ENCODE measurements around the gene FCF1.

The FCF1 gene

DNA sequence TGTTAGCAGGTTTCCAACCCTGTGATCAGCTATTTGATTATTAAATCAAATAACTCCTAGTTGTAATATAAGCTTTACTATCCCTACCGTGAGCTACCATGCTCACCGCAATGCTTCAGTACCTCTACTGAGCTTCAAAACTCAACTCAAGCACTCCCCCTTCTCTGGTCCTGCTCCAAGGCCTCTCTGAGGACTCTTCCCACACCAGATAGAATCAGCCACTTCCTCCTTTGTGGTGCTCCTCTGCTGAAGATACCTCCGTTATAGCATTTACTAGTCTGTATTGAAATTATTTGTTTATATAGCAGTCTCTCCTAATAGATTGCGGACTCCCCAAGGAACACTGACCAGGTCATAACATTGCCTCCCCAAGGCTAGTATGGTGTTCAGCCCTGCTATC is 17.5 kb upstream of the FCF1 start:
- no peak for DNase-seq (ENCODE audit: extremely low spot score)
- POLR2A ChIA-PET, result interaction anchor here (0.6 kb wide), 1 partner anchor 253 kb away, joined by 3 read pairs; no protein-coding TSS in a partner anchor
- TF ChIP-seq ZNF384 (IDR thresholded peaks at IDR 0.05), result no peak
- TF ChIP-seq LEF1 (IDR thresholded peaks at IDR 0.05; ENCODE audit: borderline replicate concordance), result no peak
- TF ChIP-seq, protein P1, sequence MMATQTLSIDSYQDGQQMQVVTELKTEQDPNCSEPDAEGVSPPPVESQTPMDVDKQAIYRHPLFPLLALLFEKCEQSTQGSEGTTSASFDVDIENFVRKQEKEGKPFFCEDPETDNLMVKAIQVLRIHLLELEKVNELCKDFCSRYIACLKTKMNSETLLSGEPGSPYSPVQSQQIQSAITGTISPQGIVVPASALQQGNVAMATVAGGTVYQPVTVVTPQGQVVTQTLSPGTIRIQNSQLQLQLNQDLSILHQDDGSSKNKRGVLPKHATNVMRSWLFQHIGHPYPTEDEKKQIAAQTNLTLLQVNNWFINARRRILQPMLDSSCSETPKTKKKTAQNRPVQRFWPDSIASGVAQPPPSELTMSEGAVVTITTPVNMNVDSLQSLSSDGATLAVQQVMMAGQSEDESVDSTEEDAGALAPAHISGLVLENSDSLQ (IDR thresholded peaks at IDR 0.05), result no peak
- no peak for TF ChIP-seq ELF4 (IDR thresholded peaks at IDR 0.05)
- no peak for TF ChIP-seq FOXA1 (IDR thresholded peaks at IDR 0.05)
- TF ChIP-seq HDGF (IDR thresholded peaks at IDR 0.05; ENCODE audit: borderline replicate concordance), result no peak
- TF ChIP-seq FOXK2 (IDR thresholded peaks at IDR 0.05), result no peak
- no peak for TF ChIP-seq NFRKB (IDR thresholded peaks at IDR 0.05)
- no peak for TF ChIP-seq BHLHE40 (IDR thresholded peaks at IDR 0.05; ENCODE audit: borderline replicate concordance)
- TF ChIP-seq SP1 (IDR thresholded peaks at IDR 0.05), result no peak
- no peak for TF ChIP-seq L3MBTL2 (conservative IDR thresholded peaks at IDR 0.05)
- no peak for TF ChIP-seq SUZ12 (IDR thresholded peaks at IDR 0.05)
- no peak for TF ChIP-seq CTBP1 (IDR thresholded peaks at IDR 0.05; ENCODE audit: borderline replicate concordance)
- no peak for TF ChIP-seq FOXM1 (IDR thresholded peaks at IDR 0.05; ENCODE audit: borderline replicate concordance)
- no peak for TF ChIP-seq ARNT (IDR thresholded peaks at IDR 0.05)
- TF ChIP-seq TARDBP (IDR thresholded peaks at IDR 0.05), result no peak
- CTCF ChIA-PET, result no interaction called here

DNA sequence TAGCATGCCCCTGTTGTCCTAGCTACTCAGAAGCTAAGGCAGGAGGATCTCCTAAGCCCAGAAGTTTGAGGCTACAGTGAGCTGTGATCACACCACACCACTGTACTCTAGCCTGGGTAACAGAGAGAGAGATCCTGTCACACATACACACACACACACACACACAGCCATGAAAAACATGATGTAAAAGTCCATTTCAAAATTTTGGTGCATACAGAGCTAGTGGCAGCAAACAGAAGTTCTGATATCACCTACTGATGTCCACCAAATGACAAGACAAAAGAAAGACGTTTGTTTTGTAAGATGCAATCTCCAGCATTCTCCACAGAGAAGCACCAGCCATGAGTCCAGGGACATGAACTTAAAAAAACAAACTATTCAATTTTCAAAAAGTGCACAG is 15.9 kb upstream of the FCF1 start:
- TF ChIP-seq ZNF384 (IDR thresholded peaks at IDR 0.05) (no peak), NFRKB (IDR thresholded peaks at IDR 0.05) (no peak), LEF1 (IDR thresholded peaks at IDR 0.05; ENCODE audit: borderline replicate concordance) (no peak), BHLHE40 (IDR thresholded peaks at IDR 0.05; ENCODE audit: borderline replicate concordance) (no peak), HDGF (IDR thresholded peaks at IDR 0.05; ENCODE audit: borderline replicate concordance) (no peak), L3MBTL2 (conservative IDR thresholded peaks at IDR 0.05) (no peak), FOXA1 (IDR thresholded peaks at IDR 0.05) (no peak), SUZ12 (IDR thresholded peaks at IDR 0.05) (no peak), SP1 (IDR thresholded peaks at IDR 0.05) (no peak)
- TF ChIP-seq, protein P1 (IDR thresholded peaks at IDR 0.05), result no peak
- DNase-seq (ENCODE audit: extremely low spot score), result no peak
- ChIA-PET CTCF (no interaction called here), POLR2A (interaction anchor here (0.6 kb wide), 1 partner anchor 98 kb away, joined by 3 read pairs; no protein-coding TSS in a partner anchor)

DNA sequence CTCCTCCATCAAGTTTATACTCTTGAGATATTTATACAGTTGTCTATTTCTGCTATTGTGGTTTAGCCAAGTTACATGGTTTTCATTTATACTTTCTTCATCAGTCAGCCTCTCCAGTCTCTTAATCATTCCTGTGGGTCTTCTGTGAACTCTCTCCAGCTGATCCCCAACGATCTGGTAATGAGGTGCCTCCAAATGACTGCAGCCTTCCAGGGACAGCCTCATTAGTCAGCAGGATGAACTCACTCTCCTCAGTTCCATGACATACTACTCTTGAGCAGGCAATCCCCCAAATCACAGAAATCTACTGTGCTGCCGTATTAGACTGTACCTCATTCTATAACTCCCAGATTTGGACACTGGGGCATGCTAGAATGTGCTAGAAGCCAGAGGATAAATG is 15.4 kb upstream of the FCF1 start:
- ChIA-PET POLR2A (interaction anchor here (0.6 kb wide), 1 partner anchor 99 kb away, joined by 3 read pairs; no protein-coding TSS in a partner anchor), CTCF (no interaction called here)
- no peak for DNase-seq (ENCODE audit: extremely low spot score)
- TF ChIP-seq TARDBP (IDR thresholded peaks at IDR 0.05) (no peak), SP1 (IDR thresholded peaks at IDR 0.05) (no peak), FOXA1 (IDR thresholded peaks at IDR 0.05) (no peak), ELF4 (IDR thresholded peaks at IDR 0.05) (no peak), L3MBTL2 (conservative IDR thresholded peaks at IDR 0.05) (no peak), ZNF384 (IDR thresholded peaks at IDR 0.05) (no peak), FOXM1 (IDR thresholded peaks at IDR 0.05; ENCODE audit: borderline replicate concordance) (no peak), FOXK2 (IDR thresholded peaks at IDR 0.05) (no peak), NFRKB (IDR thresholded peaks at IDR 0.05) (no peak), LEF1 (IDR thresholded peaks at IDR 0.05; ENCODE audit: borderline replicate concordance) (no peak)
- TF ChIP-seq, protein P1 (IDR thresholded peaks at IDR 0.05), result no peak

DNA sequence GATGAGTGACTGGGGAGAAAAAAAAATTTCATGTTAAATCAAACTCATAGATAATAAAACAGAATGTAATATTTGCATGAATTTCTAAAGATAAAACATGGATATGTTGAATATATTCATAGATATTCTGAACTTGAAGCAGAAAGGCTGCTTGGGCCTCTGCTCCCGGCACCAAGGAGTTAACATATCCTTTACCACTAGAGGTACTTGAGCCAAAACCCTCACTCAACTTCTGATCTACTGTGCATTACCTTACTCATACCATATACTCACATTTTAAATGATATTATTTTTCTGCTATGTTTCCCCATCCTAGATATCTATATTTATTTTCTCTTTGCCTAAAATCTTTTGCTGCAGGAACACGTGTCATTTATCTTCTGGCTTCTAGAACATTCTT is 15.0 kb upstream of the FCF1 start:
- TF ChIP-seq LEF1 (IDR thresholded peaks at IDR 0.05; ENCODE audit: borderline replicate concordance) (no peak), ZNF384 (IDR thresholded peaks at IDR 0.05) (no peak), FOXK2 (IDR thresholded peaks at IDR 0.05) (no peak), SP1 (IDR thresholded peaks at IDR 0.05) (no peak), SUZ12 (IDR thresholded peaks at IDR 0.05) (no peak), HDGF (IDR thresholded peaks at IDR 0.05; ENCODE audit: borderline replicate concordance) (no peak), FOXM1 (IDR thresholded peaks at IDR 0.05; ENCODE audit: borderline replicate concordance) (no peak), BHLHE40 (IDR thresholded peaks at IDR 0.05; ENCODE audit: borderline replicate concordance) (no peak), ELF4 (IDR thresholded peaks at IDR 0.05) (no peak), ARNT (IDR thresholded peaks at IDR 0.05) (no peak)
- ChIA-PET CTCF (no interaction called here), POLR2A (no interaction called here)
- no peak for DNase-seq (ENCODE audit: extremely low spot score)

DNA sequence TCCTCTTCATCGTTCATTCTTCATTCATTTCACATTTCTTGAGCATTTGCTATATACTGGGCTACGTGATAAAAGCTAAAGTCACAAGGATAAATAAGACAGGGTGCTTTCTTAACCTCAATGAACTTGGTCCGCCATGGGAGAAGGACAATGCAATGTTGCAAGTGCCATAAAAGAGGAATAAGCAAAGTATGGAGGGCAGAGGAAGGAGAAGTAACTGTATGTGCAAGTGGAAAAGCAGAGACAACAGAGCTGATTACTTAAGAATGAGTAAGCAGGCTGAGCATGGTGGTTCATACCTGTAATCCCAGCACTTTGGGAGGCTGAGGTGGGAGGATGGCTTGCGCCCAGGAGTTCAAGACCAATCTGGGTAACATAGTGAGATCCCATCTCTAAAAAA is 14.5 kb upstream of the FCF1 start:
- no peak for DNase-seq (ENCODE audit: extremely low spot score)
- POLR2A ChIA-PET, result no interaction called here
- no peak for TF ChIP-seq FOXA1 (IDR thresholded peaks at IDR 0.05)
- no peak for TF ChIP-seq SP1 (IDR thresholded peaks at IDR 0.05)
- no peak for TF ChIP-seq ARNT (IDR thresholded peaks at IDR 0.05)
- TF ChIP-seq SUZ12 (IDR thresholded peaks at IDR 0.05), result no peak
- no peak for TF ChIP-seq LEF1 (IDR thresholded peaks at IDR 0.05; ENCODE audit: borderline replicate concordance)
- no peak for TF ChIP-seq L3MBTL2 (conservative IDR thresholded peaks at IDR 0.05)
- no peak for TF ChIP-seq ZNF384 (IDR thresholded peaks at IDR 0.05)
- TF ChIP-seq, protein P1 (IDR thresholded peaks at IDR 0.05), result no peak
- TF ChIP-seq BHLHE40 (IDR thresholded peaks at IDR 0.05; ENCODE audit: borderline replicate concordance), result no peak
- TF ChIP-seq ELF4 (IDR thresholded peaks at IDR 0.05), result no peak
- no peak for TF ChIP-seq FOXM1 (IDR thresholded peaks at IDR 0.05; ENCODE audit: borderline replicate concordance)
- CTCF ChIA-PET, result no interaction called here

DNA sequence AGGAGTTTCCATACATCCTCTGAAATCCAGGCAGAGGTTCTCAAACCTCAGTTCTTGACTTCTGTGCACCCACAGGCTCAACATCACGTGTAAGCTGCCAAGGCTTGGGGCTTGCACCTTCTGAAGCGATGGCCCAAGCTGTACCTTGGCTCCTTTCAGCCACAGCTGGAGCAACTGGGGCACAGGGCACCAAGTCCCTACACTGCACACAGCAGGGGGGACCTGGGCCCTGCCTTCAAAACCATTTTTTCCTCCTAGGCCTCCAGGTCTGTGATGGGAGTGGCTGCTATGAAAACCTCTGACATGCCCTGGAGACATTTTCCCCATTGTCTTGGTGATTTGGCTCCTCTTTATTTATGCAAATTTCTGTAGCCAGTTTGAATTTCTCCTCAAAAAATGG is 10.7 kb upstream of the FCF1 start:
- POLR2A ChIA-PET, result no interaction called here
- TF ChIP-seq ARNT (IDR thresholded peaks at IDR 0.05) (no peak), FOXK2 (IDR thresholded peaks at IDR 0.05) (no peak), NFRKB (IDR thresholded peaks at IDR 0.05) (no peak), L3MBTL2 (conservative IDR thresholded peaks at IDR 0.05) (no peak), HDGF (IDR thresholded peaks at IDR 0.05; ENCODE audit: borderline replicate concordance) (no peak), CTBP1 (IDR thresholded peaks at IDR 0.05; ENCODE audit: borderline replicate concordance) (no peak), ZNF384 (IDR thresholded peaks at IDR 0.05) (no peak), TARDBP (IDR thresholded peaks at IDR 0.05) (no peak), FOXA1 (IDR thresholded peaks at IDR 0.05) (no peak), LEF1 (IDR thresholded peaks at IDR 0.05; ENCODE audit: borderline replicate concordance) (no peak), BHLHE40 (IDR thresholded peaks at IDR 0.05; ENCODE audit: borderline replicate concordance) (no peak), SUZ12 (IDR thresholded peaks at IDR 0.05) (no peak), FOXM1 (IDR thresholded peaks at IDR 0.05; ENCODE audit: borderline replicate concordance) (no peak), ELF4 (IDR thresholded peaks at IDR 0.05) (no peak), SP1 (IDR thresholded peaks at IDR 0.05) (no peak)
- TF ChIP-seq, protein P1 (IDR thresholded peaks at IDR 0.05), result no peak
- DNase-seq (ENCODE audit: extremely low spot score), result no peak
- CTCF ChIA-PET, result no interaction called here
